Thyroid gland (tissue), 4 donors: ENCODE data around the gene SLC25A39.

Source experiments
- POLR2A ChIP-seq, 2 donors: fragments of 450-650 bp; IDR thresholded peaks; one replicate each; pipeline ENCODE4 v1.6.1; 2017; ENCODE audit warnings: antibody characterized with exemption in 2 of 2, mild to moderate bottlenecking in 2 of 2, moderate library complexity in 1 of 2
- TF ChIP-seq, protein P1 (sequence below), 6 experiments: fragments of 200-600 bp in 3 of 6; fragments of 450-650 bp in 3 of 6; sonication (generic) in 3 of 6; IDR thresholded peaks; one replicate each; pipeline ENCODE4 v1.5.1; 2016 to 2019; ENCODE audit warnings: antibody characterized with exemption in 6 of 6, mild to moderate bottlenecking in 2 of 6, inconsistent platforms in 1 of 6, moderate library complexity in 1 of 6

DNA sequence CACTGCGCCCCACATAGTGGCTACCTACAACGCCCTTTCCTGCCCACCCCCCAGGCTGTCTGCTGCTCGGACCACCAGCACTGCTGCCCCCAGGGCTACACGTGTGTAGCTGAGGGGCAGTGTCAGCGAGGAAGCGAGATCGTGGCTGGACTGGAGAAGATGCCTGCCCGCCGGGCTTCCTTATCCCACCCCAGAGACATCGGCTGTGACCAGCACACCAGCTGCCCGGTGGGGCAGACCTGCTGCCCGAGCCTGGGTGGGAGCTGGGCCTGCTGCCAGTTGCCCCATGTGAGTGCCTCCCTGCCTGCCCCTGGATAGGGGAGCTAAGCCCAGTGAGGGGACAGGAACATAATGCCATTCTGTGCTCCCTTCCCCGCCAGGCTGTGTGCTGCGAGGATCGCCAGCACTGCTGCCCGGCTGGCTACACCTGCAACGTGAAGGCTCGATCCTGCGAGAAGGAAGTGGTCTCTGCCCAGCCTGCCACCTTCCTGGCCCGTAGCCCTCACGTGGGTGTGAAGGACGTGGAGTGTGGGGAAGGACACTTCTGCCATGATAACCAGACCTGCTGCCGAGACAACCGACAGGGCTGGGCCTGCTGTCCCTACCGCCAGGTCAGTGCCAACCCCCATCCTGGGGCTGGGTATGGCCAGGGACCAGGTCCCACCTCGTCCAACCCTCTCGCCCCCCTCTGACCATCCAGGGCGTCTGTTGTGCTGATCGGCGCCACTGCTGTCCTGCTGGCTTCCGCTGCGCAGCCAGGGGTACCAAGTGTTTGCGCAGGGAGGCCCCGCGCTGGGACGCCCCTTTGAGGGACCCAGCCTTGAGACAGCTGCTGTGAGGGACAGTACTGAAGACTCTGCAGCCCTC is 27.6 kb upstream of the SLC25A39 start:
- TF ChIP-seq, protein P1, sequence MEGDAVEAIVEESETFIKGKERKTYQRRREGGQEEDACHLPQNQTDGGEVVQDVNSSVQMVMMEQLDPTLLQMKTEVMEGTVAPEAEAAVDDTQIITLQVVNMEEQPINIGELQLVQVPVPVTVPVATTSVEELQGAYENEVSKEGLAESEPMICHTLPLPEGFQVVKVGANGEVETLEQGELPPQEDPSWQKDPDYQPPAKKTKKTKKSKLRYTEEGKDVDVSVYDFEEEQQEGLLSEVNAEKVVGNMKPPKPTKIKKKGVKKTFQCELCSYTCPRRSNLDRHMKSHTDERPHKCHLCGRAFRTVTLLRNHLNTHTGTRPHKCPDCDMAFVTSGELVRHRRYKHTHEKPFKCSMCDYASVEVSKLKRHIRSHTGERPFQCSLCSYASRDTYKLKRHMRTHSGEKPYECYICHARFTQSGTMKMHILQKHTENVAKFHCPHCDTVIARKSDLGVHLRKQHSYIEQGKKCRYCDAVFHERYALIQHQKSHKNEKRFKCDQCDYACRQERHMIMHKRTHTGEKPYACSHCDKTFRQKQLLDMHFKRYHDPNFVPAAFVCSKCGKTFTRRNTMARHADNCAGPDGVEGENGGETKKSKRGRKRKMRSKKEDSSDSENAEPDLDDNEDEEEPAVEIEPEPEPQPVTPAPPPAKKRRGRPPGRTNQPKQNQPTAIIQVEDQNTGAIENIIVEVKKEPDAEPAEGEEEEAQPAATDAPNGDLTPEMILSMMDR (IDR thresholded peaks at IDR 0.05): no peak
- no peak for TF ChIP-seq POLR2A (IDR thresholded peaks at IDR 0.05)
